Measurements from ENCODE around the gene INSC. TPM values are rescaled to one million over a fixed set of nuclear protein-coding genes. Genes with fewer than 3 reads are reported as not detected.
A peak's percentile ranks its signal among the peaks of the same experiment; 100 is the strongest.

Gene INSC
- total RNA-seq, 1 experiment from 2014 or later, result not detected

- DNase-seq (ENCODE audit: low spot score), result no peak
Observed at GRCh38 chr11:15108592-15109130, 6.1 kb upstream of the INSC start.

GRCh38 chr11:15109602-15110001 is 5.1 kb upstream of the INSC start:
- no peak for DNase-seq (ENCODE audit: low spot score)

DNA sequence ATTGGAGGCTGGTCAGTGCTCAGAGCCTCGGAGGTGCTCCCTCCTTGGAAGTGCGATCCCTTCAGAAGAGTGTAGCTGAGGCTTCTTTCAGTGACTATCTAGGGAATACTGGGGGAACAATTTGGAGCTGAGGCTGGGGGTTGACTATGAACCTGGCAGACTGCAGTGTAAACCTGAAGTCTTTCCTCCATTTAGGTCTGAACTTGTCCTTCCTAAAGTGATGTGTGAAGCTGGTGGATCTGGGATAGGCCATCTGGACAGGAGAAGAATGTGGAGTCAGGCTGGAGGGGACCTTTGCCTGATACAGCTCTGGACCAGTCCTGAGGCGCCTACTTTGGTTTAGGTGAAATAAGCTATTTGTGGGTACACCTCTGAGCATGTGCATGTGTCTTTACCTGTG is 3.5 kb upstream of the INSC start:
- no peak for DNase-seq (ENCODE audit: low spot score)

- DNase-seq (ENCODE audit: low spot score), result no peak
Observed at GRCh38 chr11:15112131-15112541, 2.6 kb upstream of the INSC start.

GRCh38 chr11:15113381-15113780 is 1.3 kb upstream of the INSC start:
- DNase-seq (ENCODE audit: low spot score), result no peak

- no peak for DNase-seq (ENCODE audit: low spot score)
Observed at GRCh38 chr11:15115686-15116085, 963 bp downstream of the INSC start.

DNA sequence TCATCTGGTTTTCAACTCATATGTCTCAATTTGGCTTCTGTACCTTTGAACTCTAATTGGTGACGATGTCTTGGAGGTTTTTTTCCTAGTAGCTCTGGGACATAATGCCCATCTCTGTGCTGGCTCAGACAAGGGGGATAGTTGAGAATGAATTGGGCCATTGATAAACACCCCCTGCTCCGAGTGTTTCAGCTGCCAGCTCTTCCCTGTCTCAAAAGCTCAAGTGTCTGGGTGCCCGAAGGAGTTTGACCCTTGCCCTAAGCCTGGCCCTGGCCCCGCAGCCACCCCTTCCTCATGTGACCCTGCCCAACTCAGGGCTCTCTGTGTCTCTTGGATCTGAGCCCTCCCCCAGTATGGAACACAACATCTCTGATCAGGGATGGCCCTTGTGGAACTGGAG is 3.0 kb downstream of the INSC start:
- no peak for DNase-seq (ENCODE audit: low spot score)

- no peak for DNase-seq (ENCODE audit: low spot score)
Observed at GRCh38 chr11:15118431-15118830, 3.7 kb downstream of the INSC start.

DNA sequence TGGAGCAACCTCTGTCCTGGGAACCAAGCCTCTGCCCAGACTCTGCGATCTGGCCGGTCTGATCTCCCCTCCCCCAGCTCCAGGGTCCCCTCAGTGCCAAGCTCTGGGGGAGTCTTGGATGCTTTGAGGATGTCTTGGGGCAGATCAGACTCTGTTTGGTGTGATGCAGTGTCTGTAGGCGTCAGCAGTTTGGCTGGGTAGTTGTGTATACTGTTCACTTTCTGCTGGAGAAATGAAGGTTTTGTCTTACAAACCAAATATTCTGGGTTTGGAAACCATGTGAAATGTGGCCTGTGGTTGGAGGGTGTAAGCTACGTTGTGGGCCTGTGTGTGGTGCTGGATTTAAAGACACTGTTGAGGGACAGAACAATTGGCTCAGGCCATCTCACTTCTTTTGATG is 4.6 kb downstream of the INSC start:
- no peak for DNase-seq (ENCODE audit: low spot score)

GRCh38 chr11:15119826-15120225 is 5.1 kb downstream of the INSC start:
- DNase-seq (ENCODE audit: low spot score), result no peak

GRCh38 chr11:15123849-15124248 is 9.1 kb downstream of the INSC start:
- peak; percentile 15 for DNase-seq (ENCODE audit: low spot score)

GRCh38 chr11:15124528-15124927 is 9.8 kb downstream of the INSC start:
- no peak for DNase-seq (ENCODE audit: low spot score)

- DNase-seq (ENCODE audit: low spot score), result no peak
Observed at GRCh38 chr11:15127341-15127740, 12.6 kb downstream of the INSC start.

GRCh38 chr11:15128621-15129020 is 13.9 kb downstream of the INSC start:
- DNase-seq (ENCODE audit: low spot score), result no peak

- DNase-seq (ENCODE audit: low spot score), result no peak
Observed at GRCh38 chr11:15136166-15136565, 21.4 kb downstream of the INSC start.

DNA sequence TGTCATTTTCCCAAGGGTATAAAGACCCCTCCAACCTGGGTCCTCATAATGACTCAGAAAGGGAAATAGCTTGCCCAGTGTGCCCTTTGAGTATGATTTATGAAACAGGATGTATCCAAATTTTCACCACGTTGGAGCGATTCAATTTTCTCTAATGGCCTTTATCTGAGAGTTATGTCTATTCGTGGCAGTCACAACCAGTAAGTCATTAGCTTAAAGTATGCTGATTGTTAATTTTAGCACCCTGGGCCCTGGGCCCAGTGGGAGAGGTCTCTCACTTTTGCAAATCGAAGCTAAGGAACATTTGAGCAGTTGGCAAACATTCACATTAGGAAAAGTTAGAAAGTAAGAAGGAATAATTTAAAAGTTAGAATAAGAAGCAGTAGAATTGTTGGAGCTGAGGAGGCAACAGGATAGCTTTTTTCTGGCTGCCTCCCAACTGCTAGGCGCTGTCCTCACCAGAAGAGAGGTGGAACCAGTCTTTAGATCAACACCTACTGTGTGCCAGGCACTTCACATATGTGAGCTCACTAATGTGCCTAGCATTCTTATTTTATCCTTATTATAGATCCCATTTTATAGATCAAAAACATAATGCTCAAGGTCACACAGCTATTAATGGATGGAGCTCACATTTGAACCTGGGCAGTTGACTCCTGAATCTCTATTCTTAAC is 24.5 kb downstream of the INSC start:
- DNase-seq (ENCODE audit: low spot score), result no peak

DNA sequence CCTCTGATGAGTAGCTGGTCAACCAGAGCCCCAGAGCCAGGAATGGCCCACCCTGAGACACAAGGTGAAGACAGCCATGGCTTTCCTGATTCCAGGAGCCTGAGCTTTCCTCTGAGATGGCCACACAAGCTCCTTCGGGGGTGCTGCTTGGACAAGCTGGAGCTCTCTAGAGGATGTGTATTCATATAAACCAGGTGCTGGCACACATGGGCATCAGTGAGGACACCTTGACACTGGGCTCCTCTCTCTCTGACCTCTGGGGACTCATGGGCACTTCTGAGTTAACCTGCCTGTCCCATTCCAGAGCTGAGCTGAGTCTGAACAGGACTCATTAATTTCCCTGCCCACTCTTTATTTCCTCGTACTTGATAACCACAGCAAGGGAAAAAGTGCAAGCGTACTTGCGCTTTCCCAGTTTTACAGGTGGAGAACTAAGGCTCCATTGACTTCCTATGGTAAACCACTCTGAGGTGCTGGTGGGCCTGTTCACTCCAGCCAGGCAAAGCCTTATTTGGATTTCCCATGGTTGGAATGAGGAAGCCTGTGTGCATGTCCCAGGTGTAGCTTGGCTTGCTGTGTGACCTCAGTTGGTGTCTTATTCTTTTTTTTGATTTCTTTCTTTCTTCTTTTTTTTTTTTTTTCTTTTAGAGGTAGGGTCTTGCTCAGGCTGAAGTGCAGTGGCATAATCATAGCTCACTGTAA is 25.4 kb downstream of the INSC start:
- DNase-seq (ENCODE audit: low spot score), result no peak

GRCh38 chr11:15141381-15141780 is 26.7 kb downstream of the INSC start:
- DNase-seq (ENCODE audit: low spot score), result no peak

GRCh38 chr11:15142838-15143237 is 28.1 kb downstream of the INSC start:
- no peak for DNase-seq (ENCODE audit: low spot score)

DNA sequence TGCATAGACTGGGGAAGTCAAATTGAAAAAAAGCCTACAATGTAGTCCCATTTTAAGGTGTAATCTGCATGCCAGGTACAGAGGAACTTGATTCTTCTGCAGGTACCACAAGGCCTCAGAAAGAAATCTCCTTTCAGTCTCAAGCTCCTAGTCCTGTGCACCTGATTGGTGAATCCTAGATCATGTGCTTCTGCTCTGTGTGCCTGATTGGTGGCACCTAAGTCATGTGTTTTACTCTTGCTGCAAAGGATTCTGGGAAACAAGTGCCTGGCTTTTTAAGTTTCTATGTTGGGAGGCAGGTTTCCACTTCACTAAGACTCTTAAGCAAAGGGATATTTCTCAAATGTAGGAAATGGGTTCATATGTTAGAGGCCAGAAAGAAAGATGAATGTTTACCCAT is 29.1 kb downstream of the INSC start:
- no peak for DNase-seq (ENCODE audit: low spot score)

- DNase-seq (ENCODE audit: low spot score), result no peak
Observed at GRCh38 chr11:15144347-15144746, 29.6 kb downstream of the INSC start.

DNA sequence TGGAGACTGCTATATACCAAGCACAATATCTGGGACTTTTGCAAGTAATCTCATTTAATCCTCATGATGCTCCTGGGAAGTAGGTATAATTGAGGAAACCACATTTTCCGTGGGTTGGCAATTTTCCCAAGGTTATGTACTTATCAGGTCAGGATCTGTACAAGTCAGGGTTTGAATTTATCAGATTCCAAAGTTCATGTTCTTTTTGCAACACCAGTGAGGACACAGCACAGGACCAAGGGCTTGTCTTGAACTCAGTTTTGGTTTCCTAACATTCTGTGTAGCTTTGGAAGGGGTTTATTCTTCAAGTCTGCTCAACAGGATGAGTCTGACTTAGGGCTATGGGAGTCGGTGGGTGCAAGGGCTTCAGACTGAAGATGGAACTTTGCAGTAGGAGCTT is 30.4 kb downstream of the INSC start:
- DNase-seq (ENCODE audit: low spot score), result no peak

DNA sequence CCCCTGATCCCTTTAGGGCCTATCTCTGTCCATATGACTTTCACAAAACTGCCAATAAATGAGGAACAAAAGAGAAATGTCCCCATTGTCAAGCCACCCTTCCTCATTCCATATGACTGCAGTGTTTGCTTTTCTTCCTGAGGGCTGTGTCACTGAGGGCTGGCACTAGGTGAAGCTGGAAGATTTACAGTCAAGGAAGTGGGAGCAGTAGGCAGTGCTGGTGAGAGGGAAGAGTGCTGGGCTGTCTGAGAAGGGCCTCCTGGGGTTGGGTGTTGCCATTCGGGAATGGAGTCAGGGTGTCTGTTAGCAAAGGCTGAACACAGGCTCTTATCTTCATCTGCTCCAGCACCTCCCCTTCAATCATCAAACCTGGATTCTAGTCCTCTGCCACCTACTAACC is 30.9 kb downstream of the INSC start:
- DNase-seq (ENCODE audit: low spot score), result no peak
